ENCODE data around the gene C2CD3. TPM values are rescaled to one million over a fixed set of nuclear protein-coding genes. Genes with fewer than 3 reads are reported as not detected.

The C2CD3 gene
- polyA plus RNA-seq, 4 donors = 17.6 to 25.4 (median 22.2) TPM

- no peak for DNase-seq (ENCODE audit: low read depth in 4 of 4, low spot score in 3 of 4)
Measured at GRCh38 chr11:73969091-73969490, 201.7 kb downstream of the C2CD3 start.

GRCh38 chr11:73968356-73968966 is 202.3 kb downstream of the C2CD3 start:
- DNase-seq (ENCODE audit: low read depth in 4 of 4, low spot score in 3 of 4) = no peak

- DNase-seq (ENCODE audit: low read depth in 4 of 4, low spot score in 3 of 4) = no peak
Measured at GRCh38 chr11:73965764-73966121, 205.1 kb downstream of the C2CD3 start.

- DNase-seq (ENCODE audit: low read depth in 4 of 4, low spot score in 3 of 4) = no peak
Measured at GRCh38 chr11:73965076-73965763, 205.6 kb downstream of the C2CD3 start.

- DNase-seq (ENCODE audit: low read depth in 4 of 4, low spot score in 3 of 4) = no peak
Measured at GRCh38 chr11:73963861-73964260, 206.9 kb downstream of the C2CD3 start.

Other genes starting within 250 kb of the C2CD3 start
- 1 to 10 TPM in 3 of 4 donors, under 1 TPM in 1; 0.33 to 4.9 (median 3.4) TPM for gene DNAJB13, start 220.0 kb downstream of the C2CD3 start, polyA plus RNA-seq (ENCODE audit: insufficient read length in 4 of 4)
- gene UCP2, start 188.2 kb downstream of the C2CD3 start, polyA plus RNA-seq (ENCODE audit: insufficient read length in 4 of 4) = 10 to 100 TPM; 48.0 to 79.8 (median 63.6) TPM
- gene UCP3, start 161.9 kb downstream of the C2CD3 start, polyA plus RNA-seq (ENCODE audit: insufficient read length in 4 of 4) = 1 to 10 TPM; 1.6 to 4.5 (median 2.5) TPM
- 10 to 100 TPM; 35.0 to 43.4 (median 40.0) TPM for gene PPME1, start 287 bp upstream of the C2CD3 start, polyA plus RNA-seq (ENCODE audit: insufficient read length in 4 of 4)
- gene P4HA3, start 140.6 kb upstream of the C2CD3 start, polyA plus RNA-seq (ENCODE audit: insufficient read length in 4 of 4) = 1 to 10 TPM in 2 of 4 donors, under 1 TPM in 2; 0.93 to 1.3 (median 1.0) TPM
- gene PGM2L1, start 227.4 kb upstream of the C2CD3 start, polyA plus RNA-seq (ENCODE audit: insufficient read length in 4 of 4) = 1 to 10 TPM; 2.9 to 4.4 (median 3.4) TPM

Data from left renal pelvis (tissue), 4 donors.